ENCODE results near the gene PHACTR2. TPM values are rescaled to one million over a fixed set of nuclear protein-coding genes. Genes with fewer than 3 reads are reported as not detected.

Gene PHACTR2
- total and polyA plus RNA-seq, 2 of the 13 experiments (the other 11 are each of a cell fraction or from before 2014, with no cell fraction given) = 11.3 to 28.2 TPM

DNA sequence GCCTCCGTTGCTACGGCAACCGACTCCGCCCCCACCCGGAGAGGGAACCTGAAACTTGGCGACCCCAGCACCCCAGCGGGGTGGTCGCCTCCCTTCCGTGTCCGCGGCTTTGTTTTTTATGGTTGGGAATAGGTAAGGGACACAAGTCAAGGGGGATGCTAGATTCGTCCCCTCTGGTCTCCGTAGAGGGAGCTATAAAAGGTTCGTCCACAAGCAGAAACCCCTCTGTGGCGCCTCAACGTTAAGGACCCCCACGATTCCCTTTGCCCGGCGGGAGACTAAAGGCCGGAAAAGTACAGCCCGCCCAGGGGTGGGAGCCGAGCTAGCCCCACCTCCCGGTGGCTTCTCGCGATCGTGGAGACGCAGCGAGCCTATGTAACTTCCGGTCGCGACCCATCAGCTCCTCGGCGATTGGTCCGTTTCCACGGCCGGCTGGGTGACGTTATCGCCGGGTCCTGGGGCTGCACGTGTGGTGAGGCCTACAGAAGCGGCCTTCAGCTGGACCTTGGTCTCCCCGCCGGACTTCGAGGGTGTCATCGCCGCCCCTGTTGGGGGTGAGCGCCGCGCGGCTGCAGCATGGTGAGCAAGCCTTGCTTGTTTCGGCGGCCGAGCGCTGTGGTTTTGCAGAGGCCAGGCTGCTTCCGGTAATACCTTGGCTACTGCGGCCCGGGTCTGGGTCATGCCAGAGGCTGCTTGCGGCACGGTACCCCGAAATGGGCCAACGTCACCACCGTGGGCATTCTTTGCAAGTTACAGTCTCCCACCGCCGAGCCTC, 165.3 kb downstream of the PHACTR2 start, which contains the start of gene LTV1 (continued):
- peak; percentile 90 for TF ChIP-seq ZBTB3 (CRISPR knock-in tag; IDR thresholded peaks at IDR 0.05; ENCODE audit: borderline replicate concordance, low read depth)
- TF ChIP-seq TOE1 (CRISPR knock-in tag; IDR thresholded peaks at IDR 0.05) = peak; percentile 99
- peak; percentile 99 for TF ChIP-seq ZNF235 (CRISPR knock-in tag; IDR thresholded peaks at IDR 0.05; ENCODE audit: borderline replicate concordance)
- TF ChIP-seq ATAD3A (CRISPR knock-in tag; IDR thresholded peaks at IDR 0.05) = peak; percentile 88
- peak; percentile 91 for TF ChIP-seq HIC2 (CRISPR knock-in tag; IDR thresholded peaks at IDR 0.05; ENCODE audit: low read depth)
- TF ChIP-seq ZFP41 (CRISPR knock-in tag; IDR thresholded peaks at IDR 0.05; ENCODE audit: borderline replicate concordance) = peak; percentile 96
- no peak; the same call in 1 of the 2 replicates for TF ChIP-seq HHEX (CRISPR knock-in tag; IDR thresholded peaks at IDR 0.05)
- TF ChIP-seq ZNF292 (CRISPR knock-in tag; IDR thresholded peaks at IDR 0.05; ENCODE audit: borderline replicate concordance, low read depth) = peak; percentile 97
- peak; percentile 94 for TF ChIP-seq ESRRA (CRISPR knock-in tag; IDR thresholded peaks at IDR 0.05; ENCODE audit: low read depth)
- peak; percentile 75; the same call in 1 of the 2 replicates for TF ChIP-seq CSRNP2 (CRISPR knock-in tag; conservative IDR thresholded peaks at IDR 0.05; ENCODE audit: low read depth)
- TF ChIP-seq BHLHE40 (IDR thresholded peaks at IDR 0.05; ENCODE audit: low read length) = peak; percentile 100
- peak; percentile 73 for TF ChIP-seq ZNF629 (CRISPR knock-in tag; conservative IDR thresholded peaks at IDR 0.05)
- TF ChIP-seq ZBTB26 (CRISPR knock-in tag; IDR thresholded peaks at IDR 0.05; ENCODE audit: borderline replicate concordance) = peak; percentile 94; the same call in 1 of the 2 replicates
- TF ChIP-seq JUN (CRISPR knock-in tag; IDR thresholded peaks at IDR 0.05) = peak; percentile 97
- peak; percentile 71; the same call in 1 of the 2 replicates for TF ChIP-seq ZNF296 (CRISPR knock-in tag; conservative IDR thresholded peaks at IDR 0.05)
- TF ChIP-seq ATF1 (CRISPR knock-in tag; IDR thresholded peaks at IDR 0.05) = peak; percentile 96
- no peak for TF ChIP-seq ZKSCAN1 (IDR thresholded peaks at IDR 0.05; ENCODE audit: low read length)
- TF ChIP-seq, protein P1, sequence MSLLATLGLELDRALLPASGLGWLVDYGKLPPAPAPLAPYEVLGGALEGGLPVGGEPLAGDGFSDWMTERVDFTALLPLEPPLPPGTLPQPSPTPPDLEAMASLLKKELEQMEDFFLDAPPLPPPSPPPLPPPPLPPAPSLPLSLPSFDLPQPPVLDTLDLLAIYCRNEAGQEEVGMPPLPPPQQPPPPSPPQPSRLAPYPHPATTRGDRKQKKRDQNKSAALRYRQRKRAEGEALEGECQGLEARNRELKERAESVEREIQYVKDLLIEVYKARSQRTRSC (CRISPR knock-in tag; IDR thresholded peaks at IDR 0.05; ENCODE audit: low read depth) = peak; percentile 98; the same call in 1 of the 2 replicates
- TF ChIP-seq, protein P2, sequence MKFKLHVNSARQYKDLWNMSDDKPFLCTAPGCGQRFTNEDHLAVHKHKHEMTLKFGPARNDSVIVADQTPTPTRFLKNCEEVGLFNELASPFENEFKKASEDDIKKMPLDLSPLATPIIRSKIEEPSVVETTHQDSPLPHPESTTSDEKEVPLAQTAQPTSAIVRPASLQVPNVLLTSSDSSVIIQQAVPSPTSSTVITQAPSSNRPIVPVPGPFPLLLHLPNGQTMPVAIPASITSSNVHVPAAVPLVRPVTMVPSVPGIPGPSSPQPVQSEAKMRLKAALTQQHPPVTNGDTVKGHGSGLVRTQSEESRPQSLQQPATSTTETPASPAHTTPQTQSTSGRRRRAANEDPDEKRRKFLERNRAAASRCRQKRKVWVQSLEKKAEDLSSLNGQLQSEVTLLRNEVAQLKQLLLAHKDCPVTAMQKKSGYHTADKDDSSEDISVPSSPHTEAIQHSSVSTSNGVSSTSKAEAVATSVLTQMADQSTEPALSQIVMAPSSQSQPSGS (CRISPR knock-in tag; IDR thresholded peaks at IDR 0.05) = peak; percentile 99
- TF ChIP-seq DR1 (CRISPR knock-in tag; IDR thresholded peaks at IDR 0.05) = peak; percentile 99
- 0 out of 2 replicates have a peak, but pooled peaks have one; percentile 51 for TF ChIP-seq ZBTB44 (CRISPR knock-in tag; IDR thresholded peaks at IDR 0.05)

Data from HepG2 (cell line).